GM18508 (cell line): ENCODE data around the gene TSPAN4.

Experiments
- ATAC-seq: cut with Tn5 transposase; IDR thresholded peaks from one replicate; pipeline ENCODE4 v1.9.1; 2021; ENCODE audit warnings: moderate number of reproducible peaks; ENCODE audit not compliant: insufficient read depth, unreplicated experiment

TSPAN4 gene

DNA sequence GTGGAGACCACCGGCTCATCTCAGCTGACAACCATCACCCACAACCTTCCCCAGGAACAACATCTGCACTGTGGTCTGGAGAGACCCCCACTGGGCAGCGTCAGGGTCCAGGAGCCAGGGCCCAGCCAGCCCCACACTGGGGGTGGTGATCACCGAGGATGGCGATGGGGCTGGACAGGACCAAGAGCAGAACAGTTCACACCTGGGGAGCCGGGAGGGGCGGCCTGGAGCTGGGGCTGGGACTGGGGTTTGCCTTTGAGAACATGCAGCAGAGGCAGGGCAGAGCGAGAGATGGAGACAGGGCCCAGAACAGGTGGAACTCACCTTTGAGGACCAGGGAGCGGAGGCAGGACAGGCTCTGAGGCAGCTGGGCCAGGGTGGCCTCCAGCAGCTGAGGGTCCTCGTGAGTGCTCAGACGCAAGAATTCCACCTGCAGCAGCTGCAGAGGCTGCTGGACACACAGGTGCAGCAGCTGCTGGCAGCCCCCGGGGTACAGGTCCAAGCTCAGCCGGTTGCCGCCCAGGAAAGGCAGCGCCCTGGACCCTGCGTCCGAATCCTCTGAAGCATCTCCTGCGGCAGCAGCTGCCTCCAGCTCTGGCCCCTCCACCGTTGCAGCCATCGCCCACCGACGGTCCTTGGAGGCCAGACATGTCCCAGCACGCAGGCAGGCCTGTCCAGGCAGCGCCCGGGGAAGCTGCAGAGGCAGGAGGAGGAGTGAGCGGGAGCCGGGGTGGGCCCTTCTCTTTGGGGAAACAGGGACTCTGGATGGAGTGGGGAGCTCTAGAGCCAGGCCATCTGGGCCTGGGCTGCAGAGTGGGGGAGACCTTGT is 38.7 kb upstream of the TSPAN4 start:
- ATAC-seq: no peak

DNA sequence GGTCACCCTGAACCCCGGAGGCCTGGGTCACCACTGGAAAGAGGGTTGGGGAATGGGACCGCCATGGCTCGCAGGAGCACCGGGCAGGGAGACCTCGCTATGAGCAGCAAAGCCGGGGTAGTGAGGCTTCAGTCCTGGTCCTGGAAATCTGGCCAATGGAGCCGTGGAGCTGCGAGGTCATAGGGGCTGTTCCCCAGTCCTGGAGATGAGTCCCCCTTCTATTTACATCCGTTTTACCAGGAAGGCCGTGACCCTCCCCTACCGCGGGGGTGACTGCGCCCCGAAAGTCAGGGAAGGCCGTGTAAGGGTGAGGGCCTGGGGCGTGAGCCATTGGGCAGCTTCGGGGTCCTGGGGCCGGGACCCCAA is 38.1 kb upstream of the TSPAN4 start:
- no peak for ATAC-seq

DNA sequence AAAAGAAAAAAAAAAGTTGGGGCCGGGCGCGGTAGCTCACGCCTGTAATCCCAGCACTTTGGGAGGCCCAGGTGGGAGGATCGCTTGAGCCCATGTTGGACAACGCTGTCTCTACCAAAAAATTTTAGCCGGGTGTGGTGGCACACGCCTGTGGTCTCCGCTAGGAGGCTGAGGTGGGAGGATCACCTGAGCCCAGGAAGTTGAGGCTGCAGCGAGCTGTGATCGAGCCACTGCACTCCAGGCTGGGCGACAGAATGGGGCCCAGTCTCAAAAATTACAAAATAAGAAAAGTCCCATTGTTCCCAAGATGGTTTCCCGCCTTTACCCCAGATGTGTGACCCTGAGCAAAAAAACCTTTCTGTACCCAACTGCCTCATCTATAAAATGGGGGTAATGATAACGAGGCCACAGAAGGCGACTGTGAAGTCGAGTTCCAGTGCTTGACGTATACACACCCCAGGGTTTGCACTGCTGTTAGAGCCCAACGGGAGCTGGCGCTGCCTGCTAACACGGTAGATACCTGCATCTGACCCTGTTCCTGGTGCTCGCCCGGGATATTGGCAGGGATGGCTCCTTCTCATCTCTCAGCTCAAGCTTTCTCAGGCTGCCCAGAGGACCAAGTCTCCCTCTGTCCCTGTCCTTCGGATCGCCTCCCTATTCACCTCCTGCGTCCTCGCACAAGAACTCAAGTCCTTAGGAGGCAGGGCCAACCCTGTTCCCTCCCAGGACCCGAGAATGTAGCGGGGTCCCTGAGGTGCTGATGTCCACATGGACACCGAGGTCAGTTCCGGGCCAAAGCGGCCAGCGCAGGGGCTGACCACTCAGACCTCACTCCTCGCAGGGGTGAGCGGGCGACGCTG is 34.0 kb upstream of the TSPAN4 start:
- no peak for ATAC-seq

DNA sequence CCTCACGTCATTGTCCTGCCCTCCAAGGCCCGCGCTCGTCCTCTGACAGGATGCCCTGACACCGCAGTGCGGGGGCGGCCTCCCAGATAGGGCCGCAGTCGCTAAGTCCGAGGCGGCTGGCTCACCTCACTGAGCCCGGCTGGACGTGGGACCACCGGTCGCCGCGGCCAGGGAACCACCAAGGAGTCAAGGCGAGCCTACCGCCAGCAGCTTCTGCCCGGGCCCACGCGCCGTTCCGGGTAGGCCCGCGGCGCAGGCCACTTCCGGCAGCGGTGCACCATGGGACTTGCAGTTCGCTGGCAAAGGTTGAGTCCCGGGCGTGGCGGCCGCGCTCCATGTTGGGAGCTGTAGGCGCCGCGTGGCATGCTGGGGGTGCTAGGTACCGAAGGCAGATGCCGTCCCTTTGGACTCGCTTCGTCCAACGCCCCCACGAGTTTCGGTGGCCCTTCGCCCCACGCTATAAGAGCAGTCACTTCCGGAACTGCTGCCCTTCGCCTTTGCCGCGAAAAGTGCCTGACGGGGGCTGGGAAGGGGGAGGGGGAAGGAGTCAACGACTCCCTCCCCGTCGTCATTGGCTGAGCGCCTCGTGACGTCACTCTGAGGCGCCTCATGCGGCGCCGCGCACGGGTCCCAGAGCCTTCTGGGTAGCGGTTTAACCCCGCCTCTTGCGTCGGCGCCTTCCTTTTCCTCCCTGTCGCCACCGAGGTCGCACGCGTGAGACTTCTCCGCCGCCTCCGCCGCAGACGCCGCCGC is 33.2 kb upstream of the TSPAN4 start, which contains the start of gene RPLP2:
TSS of gene RPLP2 (plus strand) at position 681 of the 753 bp plus-strand sequence. CDS start 268 bp downstream, outside the sequence.
- no peak for ATAC-seq

DNA sequence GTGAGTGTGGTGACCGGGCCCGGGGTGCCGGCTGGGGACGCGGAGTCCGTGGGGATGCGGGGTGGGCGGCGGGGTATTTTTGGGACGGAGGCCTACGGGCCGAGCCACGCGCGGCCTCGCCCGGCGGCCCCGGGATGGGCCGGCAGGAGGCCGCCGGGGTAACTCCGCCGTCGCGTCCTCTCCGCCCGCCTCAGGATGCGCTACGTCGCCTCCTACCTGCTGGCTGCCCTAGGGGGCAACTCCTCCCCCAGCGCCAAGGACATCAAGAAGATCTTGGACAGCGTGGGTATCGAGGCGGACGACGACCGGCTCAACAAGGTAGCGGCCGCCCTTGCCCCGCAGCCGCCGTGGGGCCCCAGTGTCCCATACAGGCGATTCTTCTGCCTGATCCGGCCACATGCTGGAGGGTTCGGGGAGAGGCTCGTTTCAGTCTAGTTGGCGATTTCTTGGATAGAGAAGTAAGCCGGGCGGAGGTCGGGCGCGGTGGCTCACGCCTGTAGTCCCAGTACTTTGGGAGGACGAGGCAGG is 32.5 kb upstream of the TSPAN4 start:
- no peak for ATAC-seq

DNA sequence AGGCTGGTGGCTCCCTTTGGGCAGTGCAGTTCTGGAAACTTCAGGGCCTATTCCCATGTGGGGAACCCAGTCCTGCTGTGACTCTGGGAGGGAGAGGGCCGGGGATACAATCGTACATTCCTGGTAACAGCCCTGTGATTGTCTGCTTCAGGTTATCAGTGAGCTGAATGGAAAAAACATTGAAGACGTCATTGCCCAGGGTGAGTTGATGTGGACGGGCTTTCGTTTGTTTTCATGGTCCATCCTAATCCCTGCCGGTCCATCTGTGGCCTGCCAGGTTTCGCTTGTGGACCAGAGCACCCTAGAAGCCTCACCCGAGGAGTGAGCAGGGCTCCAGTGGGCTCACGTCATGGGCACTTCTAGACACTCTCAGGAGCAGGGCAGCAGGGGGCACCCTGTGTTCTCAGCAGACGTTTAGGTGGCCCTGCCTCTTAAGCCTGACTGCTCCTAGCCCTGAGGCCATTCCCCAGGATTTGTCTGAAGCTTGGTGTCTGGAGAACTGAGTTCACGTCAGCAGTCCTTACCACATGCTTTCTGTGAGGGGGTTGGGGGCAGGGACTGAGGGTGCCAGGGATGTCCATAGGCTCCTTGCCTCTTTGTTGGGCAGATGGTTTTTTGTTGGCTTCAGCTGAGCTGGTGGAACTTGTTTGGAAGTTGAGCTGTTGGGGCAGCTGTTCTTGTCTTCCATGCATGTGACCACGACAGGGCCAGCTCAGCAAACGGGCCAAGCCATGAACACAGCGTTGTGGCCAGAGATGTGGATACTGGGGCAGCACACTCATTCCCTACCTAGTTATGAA is 31.0 kb upstream of the TSPAN4 start:
- no peak for ATAC-seq

DNA sequence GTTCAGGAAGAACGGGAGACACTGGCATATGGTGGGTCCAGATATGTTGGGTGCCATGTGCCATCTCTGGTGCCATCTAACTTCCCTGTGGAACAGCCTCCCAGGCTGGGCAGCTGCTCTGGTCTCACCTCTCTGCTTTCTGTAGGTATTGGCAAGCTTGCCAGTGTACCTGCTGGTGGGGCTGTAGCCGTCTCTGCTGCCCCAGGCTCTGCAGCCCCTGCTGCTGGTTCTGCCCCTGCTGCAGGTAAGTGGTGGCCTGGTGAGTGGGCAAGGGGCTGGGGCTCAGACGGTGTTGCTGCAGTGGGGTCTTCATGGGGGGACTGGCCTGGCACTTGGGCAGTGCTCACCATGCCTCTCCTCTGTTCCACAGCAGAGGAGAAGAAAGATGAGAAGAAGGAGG is 30.3 kb upstream of the TSPAN4 start:
- ATAC-seq: no peak

DNA sequence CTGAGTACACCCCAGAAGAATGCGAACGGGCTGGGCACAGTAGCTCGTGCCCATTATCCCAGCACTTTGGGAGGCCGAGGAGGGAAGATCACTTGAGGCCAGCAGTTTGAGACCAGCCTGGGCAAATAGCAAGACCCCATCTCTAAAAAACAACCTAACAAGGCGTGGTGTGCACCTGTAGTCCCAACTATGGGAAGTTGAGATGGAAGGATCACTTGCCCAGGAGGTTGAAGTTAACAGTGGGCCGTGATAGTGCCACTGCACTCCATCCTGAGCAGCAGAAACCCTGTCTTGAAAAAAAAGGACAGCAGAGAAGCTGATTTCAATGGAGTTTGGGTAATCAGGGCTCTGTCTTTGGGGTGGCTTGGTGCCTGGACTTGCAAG is 29.6 kb upstream of the TSPAN4 start:
- ATAC-seq: no peak

DNA sequence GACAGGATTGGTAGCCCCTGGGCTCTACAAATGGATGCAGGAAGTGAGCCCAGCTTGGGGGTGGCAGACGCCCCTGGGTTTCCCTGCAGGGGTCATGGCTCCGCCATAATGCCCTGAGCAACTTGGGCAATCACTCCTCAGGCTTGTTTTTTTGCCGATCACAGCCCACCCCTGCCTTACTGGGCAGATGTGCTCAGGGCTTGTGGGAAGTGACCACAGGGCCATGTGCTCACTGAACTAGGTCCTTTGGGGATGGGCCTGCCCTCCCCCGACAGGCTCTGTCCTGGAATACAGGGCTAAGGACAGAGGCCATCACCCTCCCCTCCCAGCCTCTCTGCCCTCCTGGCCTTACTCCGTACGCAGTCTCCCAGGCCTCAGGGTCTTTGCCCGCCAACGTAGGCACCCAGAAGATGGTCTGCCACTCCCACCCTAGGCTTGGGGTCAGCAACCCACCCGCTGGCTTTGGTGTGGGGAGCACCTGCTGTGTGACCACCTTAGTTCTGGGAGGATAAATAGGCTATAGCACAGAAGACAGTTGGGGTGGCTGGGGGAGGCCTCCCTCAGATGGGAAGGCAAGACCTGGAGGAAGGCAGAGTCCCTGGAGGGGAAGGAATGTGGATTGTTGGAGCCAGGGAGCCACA is 29.1 kb upstream of the TSPAN4 start:
- ATAC-seq: no peak

DNA sequence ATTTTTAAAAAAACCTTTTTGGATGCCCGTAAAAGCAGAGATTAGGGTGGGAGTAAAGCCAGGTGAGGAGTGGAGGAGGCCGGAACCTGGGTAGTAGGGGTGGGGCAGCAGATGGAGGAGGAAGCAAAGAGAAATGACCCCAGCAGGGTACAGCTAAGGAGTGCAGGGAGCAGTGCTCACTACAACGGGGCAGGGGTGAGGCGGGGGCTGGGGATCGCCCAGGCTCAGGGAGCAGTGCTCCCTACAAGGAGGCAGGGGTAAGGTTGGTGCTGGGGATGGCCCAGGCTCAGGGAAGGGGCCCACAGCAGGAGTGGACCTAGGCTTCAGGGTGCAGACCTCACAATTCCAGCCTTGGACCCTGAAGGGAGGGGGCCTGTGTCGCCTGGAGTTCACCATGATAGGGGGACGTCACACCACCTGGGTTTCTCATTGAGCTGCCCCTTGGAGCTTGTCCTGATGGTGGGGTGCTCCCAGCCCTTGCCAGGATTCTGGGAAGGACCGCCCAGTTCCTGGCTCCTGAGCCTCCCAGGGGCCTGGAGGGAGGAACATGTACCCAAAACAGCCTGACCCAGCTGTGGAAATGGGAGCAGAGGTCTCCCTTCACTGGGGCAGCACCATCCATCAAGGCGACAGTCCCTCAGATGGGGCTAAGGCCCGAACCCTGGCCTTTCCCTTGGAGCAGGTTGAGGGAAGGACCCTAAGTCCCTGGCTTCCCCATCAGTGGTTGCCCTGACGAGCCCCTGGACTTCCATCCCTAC is 26.8 kb upstream of the TSPAN4 start:
- no peak for ATAC-seq

DNA sequence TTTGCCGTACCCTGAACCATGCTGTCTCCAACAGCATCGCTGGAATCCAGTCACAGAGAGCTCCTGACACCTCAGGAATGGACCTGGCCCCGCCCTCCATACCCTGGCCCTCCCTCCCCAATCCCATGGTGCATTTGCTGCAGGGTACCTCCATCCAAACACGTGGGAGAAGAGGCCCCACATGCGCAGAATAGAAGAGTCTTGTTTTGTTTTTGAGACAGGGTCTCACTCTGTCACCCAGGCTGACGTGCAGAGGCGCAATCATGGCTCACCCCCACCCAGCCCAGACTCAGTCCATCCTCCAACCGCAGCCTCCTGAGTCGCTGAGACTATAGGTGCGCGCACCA is 26.2 kb upstream of the TSPAN4 start:
- no peak for ATAC-seq

DNA sequence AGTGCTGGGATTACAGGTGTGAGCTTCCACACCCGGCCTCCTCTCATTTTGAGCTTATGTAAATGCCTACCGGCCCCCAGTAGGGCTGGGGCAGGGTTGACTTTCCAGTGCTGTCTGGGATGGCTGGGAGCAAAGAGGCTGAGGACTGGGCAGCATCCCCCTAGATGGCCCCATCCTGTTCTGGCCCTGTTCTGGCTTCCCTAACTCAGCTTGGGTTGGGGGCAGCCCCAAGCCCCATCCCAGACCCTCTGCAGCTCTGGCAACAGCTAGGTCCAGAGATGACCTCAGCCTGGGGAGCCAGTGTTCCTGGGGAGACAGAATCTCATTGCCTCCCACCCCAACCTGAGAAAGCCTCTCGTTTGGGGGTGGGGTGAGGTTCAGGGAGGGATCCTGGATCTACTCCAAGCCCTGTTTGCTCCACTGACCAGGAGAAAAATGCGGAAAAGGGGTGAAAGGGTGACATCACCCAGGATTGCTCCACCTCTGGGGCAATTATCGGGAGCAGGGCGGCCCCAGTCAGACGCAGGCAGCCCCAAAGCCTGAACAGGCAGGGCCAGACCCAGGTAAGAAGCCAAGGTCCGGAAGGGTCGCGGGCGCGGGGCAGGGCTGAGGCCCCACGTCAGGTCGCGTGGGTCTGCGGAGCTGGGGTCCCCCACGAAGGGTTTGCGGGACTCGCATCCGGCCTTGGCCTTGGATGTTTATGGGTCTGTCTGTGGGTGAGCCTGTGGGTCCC is 24.1 kb upstream of the TSPAN4 start, which contains the start of gene PNPLA2:
TSS of gene PNPLA2 (plus strand) at position 519 of the 733 bp plus-strand sequence. CDS start 805 bp downstream, outside the sequence.
- ATAC-seq: no peak

DNA sequence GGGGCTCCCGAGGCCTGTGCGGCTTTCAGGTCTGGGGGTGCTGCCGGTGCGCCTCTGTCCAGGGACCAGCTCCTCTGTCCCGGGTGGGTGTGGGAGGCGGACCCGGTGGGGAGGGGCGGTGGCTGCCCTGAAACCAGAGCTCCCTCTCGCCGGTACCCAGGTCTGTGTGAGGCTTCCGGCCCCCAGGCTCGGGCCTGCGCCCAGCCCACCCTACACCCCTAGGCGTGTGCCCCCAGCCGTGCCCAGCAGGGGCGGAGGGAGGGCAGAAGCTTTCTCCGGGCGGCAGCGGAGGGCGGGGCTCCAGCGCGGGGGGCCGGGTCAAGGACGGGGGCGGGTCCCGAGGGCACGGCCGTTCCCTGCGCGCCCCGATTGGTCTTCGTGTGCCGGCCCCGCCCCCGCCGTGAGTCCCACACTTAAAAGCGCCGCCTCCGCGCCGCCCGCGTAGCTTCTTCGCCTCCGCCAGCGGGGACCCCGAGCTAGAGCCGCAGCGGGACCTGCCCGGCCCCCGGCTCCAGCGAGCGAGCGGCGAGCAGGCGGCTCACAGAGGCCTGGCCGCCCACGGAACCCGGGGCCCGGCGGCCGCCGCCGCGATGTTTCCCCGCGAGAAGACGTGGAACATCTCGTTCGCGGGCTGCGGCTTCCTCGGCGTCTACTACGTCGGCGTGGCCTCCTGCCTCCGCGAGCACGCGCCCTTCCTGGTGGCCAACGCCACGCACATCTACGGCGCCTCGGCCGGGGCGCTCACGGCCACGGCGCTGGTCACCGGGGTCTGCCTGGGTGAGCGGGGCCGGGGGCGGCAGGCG is 23.3 kb upstream of the TSPAN4 start:
- no peak for ATAC-seq

DNA sequence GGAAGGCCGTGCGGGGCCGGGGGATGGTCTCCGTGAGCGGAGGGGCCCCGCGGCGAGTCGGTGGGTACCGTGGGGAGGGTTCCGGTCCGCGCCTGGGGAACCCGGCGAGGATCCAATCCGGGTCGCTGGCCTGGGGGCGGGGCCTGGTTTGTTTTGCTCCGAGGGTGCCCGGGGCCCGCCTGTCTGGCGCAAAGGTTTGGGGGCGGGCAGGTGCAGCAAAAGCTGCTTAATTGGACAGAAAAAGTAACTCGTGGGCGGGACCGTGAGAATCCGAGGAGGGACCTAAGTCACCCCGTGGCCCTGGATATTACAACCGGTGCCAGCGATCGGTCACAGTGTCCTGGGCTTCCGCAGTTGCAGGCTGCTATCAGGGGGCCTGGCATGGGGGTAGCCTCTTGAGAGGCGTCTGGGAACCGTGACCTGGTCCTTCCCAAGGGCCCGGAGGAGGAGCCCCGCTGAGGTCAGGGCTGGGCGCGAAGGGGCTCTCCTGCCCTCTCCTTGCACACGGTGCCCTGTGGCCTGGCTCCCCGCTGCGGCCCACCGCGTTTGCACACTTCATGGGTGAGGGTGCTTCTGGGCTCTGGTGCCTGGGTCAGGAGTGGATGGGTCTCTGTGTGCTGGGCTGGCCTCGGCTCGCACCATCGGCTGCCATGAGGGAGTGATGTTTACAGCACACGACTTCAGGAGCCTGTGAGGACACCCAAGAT is 22.6 kb upstream of the TSPAN4 start:
- no peak for ATAC-seq

DNA sequence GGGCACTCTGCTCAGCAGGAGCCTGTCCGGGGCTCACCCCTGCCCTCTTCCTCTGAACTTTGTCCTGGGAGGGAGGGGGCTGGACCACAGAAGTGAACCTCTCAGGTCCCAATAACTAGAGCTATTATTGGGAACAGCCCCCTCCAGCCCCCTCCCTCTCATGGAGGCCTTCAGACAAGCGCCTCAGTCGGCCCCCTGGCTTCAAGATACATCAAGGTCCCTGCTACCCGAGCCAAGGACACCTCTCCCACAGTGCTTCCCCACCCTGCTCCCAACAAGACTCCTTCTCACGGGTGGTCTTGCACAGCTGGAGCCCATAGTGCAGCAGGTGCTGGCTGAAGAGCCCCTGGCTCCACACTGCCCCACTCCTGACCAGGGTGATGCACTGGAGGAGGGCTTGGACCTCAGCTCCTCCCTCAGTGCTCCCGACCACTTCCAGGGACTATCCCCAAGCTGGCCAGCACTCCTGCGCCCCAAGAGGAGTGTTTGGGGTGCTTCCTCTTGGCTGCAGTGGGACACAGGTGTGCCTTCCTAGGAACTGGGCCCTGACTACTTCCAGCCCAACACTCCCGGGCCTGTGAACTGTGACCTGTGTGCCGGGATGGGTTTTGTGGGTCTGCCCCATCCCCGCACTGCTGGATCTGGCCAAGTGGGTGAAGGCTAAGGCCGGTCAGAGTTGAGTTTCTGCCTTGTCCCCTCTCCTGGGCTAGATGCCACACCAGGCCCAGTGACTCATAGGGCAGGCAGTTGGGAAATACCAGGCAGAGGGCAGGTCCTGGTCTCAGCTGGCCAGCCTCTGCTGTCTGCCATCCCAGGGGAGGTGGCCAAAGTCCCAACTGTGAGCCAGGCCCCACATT is 21.8 kb upstream of the TSPAN4 start:
- ATAC-seq: no peak
